IMR-90 (cell line): ENCODE measurements around the gene PLN. TPM values are rescaled to one million over a fixed set of nuclear protein-coding genes. Genes with fewer than 3 reads are reported as not detected.

Experiments used
- ATAC-seq: fragments of 200-7000 bp; cut with Tn5 transposase; 2 replicates; pipeline ENCODE4 v1.9.1; 2020; ENCODE audit warnings: low read depth, mild to moderate bottlenecking, moderate library complexity
- BruUV-seq: library from RNA; stranded (reverse); fragments of 400-500 nt; replicated peaks from 2 replicates; lab custom pipeline; 2021; lab: Mats Ljungman, UMichigan
- CTCF ChIA-PET: fragments of 300-600 bp; formaldehyde crosslinking; extraction: SDS; loops from one replicate; lab custom pipeline; 2021; ENCODE audit warnings: antibody characterized with exemption; lab: Yijun Ruan, JAX
- POLR2A ChIA-PET: fragments of 300-600 bp; sonication (Branson Sonifier 250); formaldehyde crosslinking; loops from one replicate; lab custom pipeline; 2022; ENCODE audit warnings: antibody characterized with exemption; ENCODE audit not compliant: unreplicated experiment; lab: Charles Lee
- DNase-seq: peaks from one replicate; pipeline ENCODE4 v3.0.0; 2013
- H2AFZ ChIP-seq: replicated peaks from 2 replicates; pipeline ENCODE3; 2013; ENCODE audit warnings: low read length, mild to moderate bottlenecking; ENCODE audit not compliant: poor library complexity
- H2AK5ac ChIP-seq: 2 replicates; pipeline ENCODE4 v1.6.1; 2013; ENCODE audit warnings: low read depth, low read length, inconsistent platforms
- H2AK9ac ChIP-seq: replicated peaks from 2 replicates; pipeline ENCODE3; 2013; ENCODE audit warnings: mild to moderate bottlenecking, low read depth, low read length, moderate library complexity; ENCODE audit not compliant: poor library complexity
- H2BK120ac ChIP-seq: 2 replicates; pipeline ENCODE4 v1.6.1; 2013; ENCODE audit warnings: low read depth, low read length, inconsistent platforms
- H2BK15ac ChIP-seq: 3 replicates; pipeline ENCODE4 v1.6.1; 2013; ENCODE audit warnings: low read depth, low read length, inconsistent platforms
- H2BK20ac ChIP-seq: 2 replicates; pipeline ENCODE4 v1.6.1; 2013; ENCODE audit warnings: low read depth, mild to moderate bottlenecking, inconsistent platforms, low read length, moderate library complexity
- H2BK5ac ChIP-seq: 2 replicates; pipeline ENCODE4 v1.6.1; 2013; ENCODE audit warnings: mild to moderate bottlenecking, low read depth, low read length, inconsistent platforms; ENCODE audit not compliant: poor library complexity, severe bottlenecking
- H3K14ac ChIP-seq: replicated peaks from 2 replicates; pipeline ENCODE4 v1.6.1; 2013; ENCODE audit warnings: low read depth, low read length, inconsistent platforms
- H3K18ac ChIP-seq: 2 replicates; pipeline ENCODE4 v1.6.1; 2013; ENCODE audit warnings: low read depth, low read length, control low read depth
- H3K23ac ChIP-seq: 2 replicates; pipeline ENCODE4 v1.6.1; 2013; ENCODE audit warnings: low read depth, low read length, inconsistent platforms
- H3K27ac ChIP-seq: 2 replicates; pipeline ENCODE4 v1.5.1; 2013; ENCODE audit warnings: mild to moderate bottlenecking, control low read depth, low read length; ENCODE audit not compliant: insufficient read depth
- H3K27me3 ChIP-seq: 2 replicates; pipeline ENCODE4 v1.6.1; 2013; ENCODE audit warnings: low read length; ENCODE audit not compliant: control insufficient read depth, insufficient read depth
- H3K36me3 ChIP-seq: 2 replicates; pipeline ENCODE4 v1.6.1; 2013; ENCODE audit warnings: low read length, mixed read lengths; ENCODE audit not compliant: control insufficient read depth, insufficient read depth
- H3K4ac ChIP-seq: 2 replicates; pipeline ENCODE4 v1.6.1; 2013; ENCODE audit warnings: low read depth, low read length, inconsistent platforms
- H3K4me1 ChIP-seq: 2 replicates; pipeline ENCODE4 v1.6.1; 2013; ENCODE audit warnings: low read length, mixed read lengths; ENCODE audit not compliant: control insufficient read depth, insufficient read depth
- H3K4me2 ChIP-seq: 2 replicates; pipeline ENCODE4 v1.6.1; 2013; ENCODE audit warnings: low read depth, mild to moderate bottlenecking, control low read depth, low read length, moderate library complexity
- H3K4me3 ChIP-seq: 2 replicates; pipeline ENCODE4 v1.5.1; 2013; ENCODE audit warnings: low read depth, mild to moderate bottlenecking, control low read depth, low read length, moderate library complexity; ENCODE audit not compliant: insufficient read depth
- H3K56ac ChIP-seq: 2 replicates; pipeline ENCODE4 v1.6.1; 2013; ENCODE audit warnings: low read length, inconsistent platforms; ENCODE audit not compliant: insufficient read depth; ENCODE audit errors: extremely low read depth
- H3K79me1 ChIP-seq, 2 experiments: 2 replicates each; pipeline ENCODE4 v1.6.1; 2013; ENCODE audit warnings: low read length in 2 of 2, inconsistent platforms in 1 of 2, low read depth in 1 of 2
- H3K9ac ChIP-seq: 2 replicates; pipeline ENCODE4 v1.6.1; 2013; ENCODE audit warnings: low read depth, low read length, control low read depth
- H3K9me1 ChIP-seq: 2 replicates; pipeline ENCODE4 v1.6.1; 2013; ENCODE audit warnings: low read length, inconsistent platforms; ENCODE audit not compliant: insufficient read depth
- H3K9me3 ChIP-seq: 2 replicates; pipeline ENCODE4 v1.6.1; 2013; ENCODE audit warnings: low read length; ENCODE audit not compliant: control insufficient read depth, insufficient read depth
- H4K20me1 ChIP-seq: 2 replicates; pipeline ENCODE4 v1.6.1; 2013; ENCODE audit warnings: low read length, inconsistent platforms; ENCODE audit not compliant: insufficient read depth
- H4K5ac ChIP-seq: 2 replicates; pipeline ENCODE4 v1.6.1; 2013; ENCODE audit warnings: mild to moderate bottlenecking, low read depth, low read length, control low read depth
- H4K8ac ChIP-seq, 2 experiments: 2 replicates each; pipeline ENCODE4 v1.6.1; 2013; ENCODE audit warnings: low read depth in 2 of 2, low read length in 2 of 2, control low read depth in 1 of 2, inconsistent platforms in 1 of 2
- H4K91ac ChIP-seq: 2 replicates; pipeline ENCODE4 v1.6.1; 2013; ENCODE audit warnings: low read depth, low read length, inconsistent platforms; ENCODE audit not compliant: insufficient read depth
- CEBPB ChIP-seq: IDR thresholded peaks from 2 replicates; pipeline ENCODE4 v1.6.1; 2012; ENCODE audit warnings: low read depth, low read length, improper control_type of control experiment
- MXI1 ChIP-seq: IDR thresholded peaks from 2 replicates; pipeline ENCODE4 v1.6.1; 2012; ENCODE audit warnings: low read depth, mild to moderate bottlenecking, low read length, moderate library complexity, borderline replicate concordance
- NFE2L2 ChIP-seq: fragments of 150-350 bp; IDR thresholded peaks from 2 replicates; pipeline ENCODE4 v1.6.1; 2016; ENCODE audit warnings: low read depth, mild to moderate bottlenecking, low read length
- RFX5 ChIP-seq: IDR thresholded peaks from 2 replicates; pipeline ENCODE4 v1.8.0; 2012; ENCODE audit warnings: low read depth, mild to moderate bottlenecking, low read length, moderate library complexity
- SMC3 ChIP-seq: fragments of 150-350 bp; IDR thresholded peaks from 2 replicates; pipeline ENCODE4 v1.6.1; 2016; ENCODE audit warnings: low read depth, mild to moderate bottlenecking, antibody characterized with exemption, low read length, moderate library complexity
- WGBS, 2 experiments: methylation state at CpG; one replicate each; pipeline versions ENCODE4 v1.1.5 to v1.1.7; 2013; ENCODE audit warnings: missing lambda C conversion rate in 2 of 2; ENCODE audit not compliant: insufficient read length in 1 of 2; ENCODE audit errors: extremely low coverage in 2 of 2; 5-methylcytosine and 5-hydroxymethylcytosine counted together
- dilution Hi-C: fragments of 300-500 bp; cut with HindIII; formaldehyde crosslinking; loops from one replicate; pipeline ENCODE4 v1.14.3; 2018; ENCODE audit warnings: low sequenced_read_pairs; ENCODE audit not compliant: unreplicated experiment
- in situ Hi-C: fragments of 300-500 bp; cut with MboI; formaldehyde crosslinking; loops from 3 replicates; pipeline ENCODE4 v1.14.3; 2019; ENCODE audit warnings: low sequenced_read_pairs, inconsistent platforms, mixed read lengths
- intact Hi-C: fragments of 100-400 bp; cut with micrococcal nuclease; formaldehyde crosslinking; loops from 2 replicates; pipeline ENCODE4 v1.10.0; 2022
- polyA plus RNA-seq, 3 experiments: library from polyadenylated mRNA; depleted of rRNA; stranded (reverse); fragments of >200 nt; gene quantifications; 2 replicates each; pipeline ENCODE4 v1.2.3, GENCODE V29; 2012; ENCODE audit warnings: low replicate concordance in 1 of 3
- total RNA-seq: library from RNA; depleted of rRNA; stranded (reverse); fragments of >200 nt; gene quantifications from 2 replicates; pipeline ENCODE4 v1.2.3, GENCODE V29; 2012
- TF ChIP-seq, protein P1 (sequence below): fragments of 150-350 bp; IDR thresholded peaks from 2 replicates; pipeline ENCODE4 v1.6.1; 2017; ENCODE audit warnings: mild to moderate bottlenecking, antibody characterized with exemption, low read length, low read depth
- TF ChIP-seq, protein P2 (sequence below): conservative IDR thresholded peaks from 2 replicates; pipeline ENCODE4 v1.5.1; 2012; ENCODE audit warnings: mild to moderate bottlenecking, low read depth, low read length, improper control_type of control experiment

Gene PLN
- total and polyA plus RNA-seq, 2 of the 4 experiments (the other 2 are of a cell fraction): under 0.01 TPM; not detected in 1

DNA sequence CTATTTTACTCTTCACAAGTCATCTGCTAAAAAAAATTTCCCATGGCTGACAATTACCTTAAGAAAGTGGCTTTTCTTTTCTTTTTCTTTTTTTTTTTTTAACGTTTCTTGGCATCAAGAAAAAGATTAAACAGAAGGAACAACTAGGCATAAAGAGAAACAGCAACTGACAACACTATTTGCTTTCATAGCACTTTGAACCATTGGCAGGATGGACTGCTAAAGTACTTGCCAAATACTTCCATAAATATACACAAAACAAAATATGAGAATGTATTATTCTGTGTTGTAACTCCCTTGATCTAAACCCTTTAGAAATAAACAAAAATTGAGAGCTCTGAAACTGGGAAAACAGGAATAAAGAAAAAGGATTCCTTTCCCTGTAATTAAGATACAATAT, 20.0 kb upstream of the PLN start:
- Histone ChIP-seq H3K9ac (no peak overlapping the region), H2BK20ac (no peak overlapping the region), H2AK5ac (no peak overlapping the region), H4K91ac (no peak overlapping the region), H2BK5ac (no peak overlapping the region), H3K4me1 (peaks cover 2% of the 10 kb centered on the region; the same call in 1 of the 2 replicates), H2AK9ac (no peak overlapping the region), H3K4ac (no peak overlapping the region), H3K18ac (no peak overlapping the region), H4K8ac (no peak overlapping the region), H3K9me3 (no peaks in the 10 kb centered on the region; the same call in 1 of the 2 replicates), H3K4me3 (no peak overlapping the region), H3K79me1 (peaks cover 15 to 22% of the 10 kb centered on the region in 2 experiments), H4K20me1 (no peaks in the 10 kb centered on the region; the same call in 1 of the 2 replicates), H3K14ac (no peak overlapping the region), H2AFZ (no peak overlapping the region), H3K27me3 (no peaks in the 10 kb centered on the region), H3K23ac (no peak overlapping the region), H3K9me1 (no peaks in the 10 kb centered on the region; the same call in 1 of the 2 replicates), H4K5ac (no peak overlapping the region), H3K36me3 (no peaks in the 10 kb centered on the region), H3K27ac (no peak overlapping the region), H3K4me2 (no peak overlapping the region), H2BK120ac (no peak overlapping the region), H2BK15ac (no peak overlapping the region), H3K56ac (no peak overlapping the region)
- in situ Hi-C loops (no loop called here), dilution Hi-C loops (no loop called here), intact Hi-C loops (no loop called here)
- POLR2A ChIA-PET: no interaction called here
- TF ChIP-seq, protein P1, sequence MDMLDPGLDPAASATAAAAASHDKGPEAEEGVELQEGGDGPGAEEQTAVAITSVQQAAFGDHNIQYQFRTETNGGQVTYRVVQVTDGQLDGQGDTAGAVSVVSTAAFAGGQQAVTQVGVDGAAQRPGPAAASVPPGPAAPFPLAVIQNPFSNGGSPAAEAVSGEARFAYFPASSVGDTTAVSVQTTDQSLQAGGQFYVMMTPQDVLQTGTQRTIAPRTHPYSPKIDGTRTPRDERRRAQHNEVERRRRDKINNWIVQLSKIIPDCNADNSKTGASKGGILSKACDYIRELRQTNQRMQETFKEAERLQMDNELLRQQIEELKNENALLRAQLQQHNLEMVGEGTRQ: no peak
- TF ChIP-seq RFX5: no peak
- no peak for TF ChIP-seq MXI1
- TF ChIP-seq, protein P2, sequence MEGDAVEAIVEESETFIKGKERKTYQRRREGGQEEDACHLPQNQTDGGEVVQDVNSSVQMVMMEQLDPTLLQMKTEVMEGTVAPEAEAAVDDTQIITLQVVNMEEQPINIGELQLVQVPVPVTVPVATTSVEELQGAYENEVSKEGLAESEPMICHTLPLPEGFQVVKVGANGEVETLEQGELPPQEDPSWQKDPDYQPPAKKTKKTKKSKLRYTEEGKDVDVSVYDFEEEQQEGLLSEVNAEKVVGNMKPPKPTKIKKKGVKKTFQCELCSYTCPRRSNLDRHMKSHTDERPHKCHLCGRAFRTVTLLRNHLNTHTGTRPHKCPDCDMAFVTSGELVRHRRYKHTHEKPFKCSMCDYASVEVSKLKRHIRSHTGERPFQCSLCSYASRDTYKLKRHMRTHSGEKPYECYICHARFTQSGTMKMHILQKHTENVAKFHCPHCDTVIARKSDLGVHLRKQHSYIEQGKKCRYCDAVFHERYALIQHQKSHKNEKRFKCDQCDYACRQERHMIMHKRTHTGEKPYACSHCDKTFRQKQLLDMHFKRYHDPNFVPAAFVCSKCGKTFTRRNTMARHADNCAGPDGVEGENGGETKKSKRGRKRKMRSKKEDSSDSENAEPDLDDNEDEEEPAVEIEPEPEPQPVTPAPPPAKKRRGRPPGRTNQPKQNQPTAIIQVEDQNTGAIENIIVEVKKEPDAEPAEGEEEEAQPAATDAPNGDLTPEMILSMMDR: no peak
- TF ChIP-seq CEBPB: no peak
- no peak for TF ChIP-seq SMC3
- no peak for TF ChIP-seq NFE2L2
- ATAC-seq: no peak
- BruUV-seq: no TSS peak
- no peak for DNase-seq
- CTCF ChIA-PET: no interaction called here
- WGBS, 2 experiments: no CpG with 5 or more reads among the region's 1 CpG
